HCT116 (cell line): ENCODE measurements around the gene TGFBRAP1.

Source experiments
- POLR2A ChIP-seq: IDR thresholded peaks from 2 replicates; pipeline ENCODE4 v1.7.0; 2011; ENCODE audit warnings: borderline replicate concordance; ENCODE audit not compliant: insufficient read depth, insufficient read length; ENCODE audit errors: extremely low read depth
- TF ChIP-seq, protein P1 (sequence below), 3 experiments: fragments of 200-600 bp in 1 of 3; sonication (generic) in 1 of 3; IDR thresholded peaks in 2 of 3; conservative IDR thresholded peaks in 1 of 3; 2 replicates each; pipeline ENCODE4 v1.5.1; 2012 to 2017; ENCODE audit warnings: low read depth in 2 of 3, low read length in 2 of 3, antibody characterized with exemption in 1 of 3, borderline replicate concordance in 1 of 3, control low read depth in 1 of 3, mild to moderate bottlenecking in 1 of 3, mixed read lengths in 1 of 3, mixed run types in 1 of 3, moderate library complexity in 1 of 3; ENCODE audit not compliant: insufficient read depth in 1 of 3
- TF ChIP-seq, protein P2 (sequence below): IDR thresholded peaks from 2 replicates; pipeline ENCODE4 v1.6.1; 2012

DNA sequence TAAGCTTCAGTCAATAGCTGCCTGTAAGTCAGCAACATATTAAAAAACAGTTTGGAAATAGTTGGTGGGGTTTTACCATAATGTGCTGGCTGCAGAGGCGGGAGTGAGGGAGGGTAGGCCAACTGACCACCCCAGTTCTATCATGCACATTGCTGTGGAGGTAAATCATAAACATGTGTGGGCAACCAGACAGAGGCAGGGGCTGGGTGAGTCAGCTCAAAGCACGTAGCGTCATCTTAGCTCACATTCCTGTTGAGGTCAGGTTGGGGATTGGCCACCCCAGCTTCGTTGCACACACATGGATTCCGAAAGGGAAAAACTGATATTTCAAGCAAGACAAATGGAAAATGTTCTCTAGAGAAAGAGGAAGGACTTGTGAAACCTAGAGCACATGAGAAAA, 68.5 kb downstream of the TGFBRAP1 start:
- TF ChIP-seq, protein P1, sequence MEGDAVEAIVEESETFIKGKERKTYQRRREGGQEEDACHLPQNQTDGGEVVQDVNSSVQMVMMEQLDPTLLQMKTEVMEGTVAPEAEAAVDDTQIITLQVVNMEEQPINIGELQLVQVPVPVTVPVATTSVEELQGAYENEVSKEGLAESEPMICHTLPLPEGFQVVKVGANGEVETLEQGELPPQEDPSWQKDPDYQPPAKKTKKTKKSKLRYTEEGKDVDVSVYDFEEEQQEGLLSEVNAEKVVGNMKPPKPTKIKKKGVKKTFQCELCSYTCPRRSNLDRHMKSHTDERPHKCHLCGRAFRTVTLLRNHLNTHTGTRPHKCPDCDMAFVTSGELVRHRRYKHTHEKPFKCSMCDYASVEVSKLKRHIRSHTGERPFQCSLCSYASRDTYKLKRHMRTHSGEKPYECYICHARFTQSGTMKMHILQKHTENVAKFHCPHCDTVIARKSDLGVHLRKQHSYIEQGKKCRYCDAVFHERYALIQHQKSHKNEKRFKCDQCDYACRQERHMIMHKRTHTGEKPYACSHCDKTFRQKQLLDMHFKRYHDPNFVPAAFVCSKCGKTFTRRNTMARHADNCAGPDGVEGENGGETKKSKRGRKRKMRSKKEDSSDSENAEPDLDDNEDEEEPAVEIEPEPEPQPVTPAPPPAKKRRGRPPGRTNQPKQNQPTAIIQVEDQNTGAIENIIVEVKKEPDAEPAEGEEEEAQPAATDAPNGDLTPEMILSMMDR (IDR thresholded peaks at IDR 0.05 in 2 of 3, conservative IDR thresholded peaks at IDR 0.05 in 1 of 3; ENCODE audit: borderline replicate concordance in 1 of 3, insufficient read depth in 1 of 3, low read depth in 2 of 3, low read length in 2 of 3), result no peak
- TF ChIP-seq POLR2A, result no peak
- TF ChIP-seq, protein P2, sequence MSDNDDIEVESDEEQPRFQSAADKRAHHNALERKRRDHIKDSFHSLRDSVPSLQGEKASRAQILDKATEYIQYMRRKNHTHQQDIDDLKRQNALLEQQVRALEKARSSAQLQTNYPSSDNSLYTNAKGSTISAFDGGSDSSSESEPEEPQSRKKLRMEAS, result no peak
